Uterus (tissue), 2 donors: ENCODE measurements around the gene MACIR.

Experiments
- POLR2A ChIP-seq, 2 donors: fragments of 450-650 bp; IDR thresholded peaks; one replicate each; pipeline ENCODE4 v1.6.1; 2016; ENCODE audit warnings: antibody characterized with exemption in 2 of 2, mild to moderate bottlenecking in 1 of 2, moderate library complexity in 1 of 2
- TF ChIP-seq, protein P1 (sequence below), 4 experiments: fragments of 200-600 bp in 2 of 4; fragments of 450-650 bp in 2 of 4; sonication (generic) in 2 of 4; IDR thresholded peaks; one replicate each; pipeline ENCODE4 v1.5.1; 2016 to 2019; ENCODE audit warnings: antibody characterized with exemption in 4 of 4, mild to moderate bottlenecking in 2 of 4, moderate library complexity in 1 of 4

- TF ChIP-seq POLR2A (IDR thresholded peaks at IDR 0.05), result no peak
- TF ChIP-seq, protein P1, sequence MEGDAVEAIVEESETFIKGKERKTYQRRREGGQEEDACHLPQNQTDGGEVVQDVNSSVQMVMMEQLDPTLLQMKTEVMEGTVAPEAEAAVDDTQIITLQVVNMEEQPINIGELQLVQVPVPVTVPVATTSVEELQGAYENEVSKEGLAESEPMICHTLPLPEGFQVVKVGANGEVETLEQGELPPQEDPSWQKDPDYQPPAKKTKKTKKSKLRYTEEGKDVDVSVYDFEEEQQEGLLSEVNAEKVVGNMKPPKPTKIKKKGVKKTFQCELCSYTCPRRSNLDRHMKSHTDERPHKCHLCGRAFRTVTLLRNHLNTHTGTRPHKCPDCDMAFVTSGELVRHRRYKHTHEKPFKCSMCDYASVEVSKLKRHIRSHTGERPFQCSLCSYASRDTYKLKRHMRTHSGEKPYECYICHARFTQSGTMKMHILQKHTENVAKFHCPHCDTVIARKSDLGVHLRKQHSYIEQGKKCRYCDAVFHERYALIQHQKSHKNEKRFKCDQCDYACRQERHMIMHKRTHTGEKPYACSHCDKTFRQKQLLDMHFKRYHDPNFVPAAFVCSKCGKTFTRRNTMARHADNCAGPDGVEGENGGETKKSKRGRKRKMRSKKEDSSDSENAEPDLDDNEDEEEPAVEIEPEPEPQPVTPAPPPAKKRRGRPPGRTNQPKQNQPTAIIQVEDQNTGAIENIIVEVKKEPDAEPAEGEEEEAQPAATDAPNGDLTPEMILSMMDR (IDR thresholded peaks at IDR 0.05), result no peak
Measured at GRCh38 chr5:103260951-103261350, 2.4 kb downstream of the MACIR start.
